CD4-positive, alpha-beta T cell treated with Interleukin-6 for 4 hours (primary cell): ENCODE data around the gene NRDC.
"Not testable (repeated sequence)": the region's sequence is repeated elsewhere in the genome, so short reads cannot be mapped to it uniquely, and the experiment has no call there.

Experiments
- DNase-seq: peaks from one replicate; pipeline ENCODE4 v3.0.0-alpha.2; 2020; ENCODE audit warnings: mixed read lengths

The NRDC gene

GRCh38 chr1:51878616-51879336, at the start of gene NRDC:
Gene NRDC (minus strand): TSS chr1:51878727. CDS start chr1:51878615, 112 bp downstream.
- DNase-seq = peak; percentile 99

- no peak for DNase-seq
Measured at GRCh38 chr1:51927029-51927428, 48.5 kb upstream of the NRDC start.

GRCh38 chr1:51926171-51926812, 47.8 kb upstream of the NRDC start:
- DNase-seq = no peak

GRCh38 chr1:51924455-51924854, 45.9 kb upstream of the NRDC start:
- no peak for DNase-seq

- no peak for DNase-seq
Measured at GRCh38 chr1:51922040-51922439, 43.5 kb upstream of the NRDC start.

- DNase-seq = no peak
Measured at GRCh38 chr1:51920130-51920529, 41.6 kb upstream of the NRDC start.

GRCh38 chr1:51919684-51920083, 41.2 kb upstream of the NRDC start:
- no peak for DNase-seq

GRCh38 chr1:51916587-51917405, 38.3 kb upstream of the NRDC start:
- no peak for DNase-seq

- no peak for DNase-seq
Measured at GRCh38 chr1:51915951-51916350, 37.4 kb upstream of the NRDC start.

GRCh38 chr1:51912881-51913280, 34.4 kb upstream of the NRDC start:
- no peak for DNase-seq

- no peak for DNase-seq
Measured at GRCh38 chr1:51910221-51911000, 31.9 kb upstream of the NRDC start.

- no peak for DNase-seq
Measured at GRCh38 chr1:51908499-51908898, 30.0 kb upstream of the NRDC start.

GRCh38 chr1:51907079-51907702, 28.7 kb upstream of the NRDC start:
- DNase-seq = no peak

- DNase-seq = no peak
Measured at GRCh38 chr1:51906306-51907078, 28.0 kb upstream of the NRDC start.

GRCh38 chr1:51902456-51902855, 23.9 kb upstream of the NRDC start:
- no peak for DNase-seq

- no peak for DNase-seq
Measured at GRCh38 chr1:51901151-51901550, 22.6 kb upstream of the NRDC start.

- no peak for DNase-seq
Measured at GRCh38 chr1:51899022-51899421, 20.5 kb upstream of the NRDC start.

GRCh38 chr1:51898090-51898734, 19.7 kb upstream of the NRDC start:
- no peak for DNase-seq

GRCh38 chr1:51897699-51898031, 19.1 kb upstream of the NRDC start:
- no peak for DNase-seq

- DNase-seq = not testable (repeated sequence)
Measured at GRCh38 chr1:51894748-51895147, 16.2 kb upstream of the NRDC start.

- no peak for DNase-seq
Measured at GRCh38 chr1:51878308-51878615, 265 bp downstream of the NRDC start.
